CD4-positive, alpha-beta T cell treated with Interleukin-15 for 4 hours (primary cell): ENCODE data around the gene MACROH2A2.

Experiments used
- DNase-seq: peaks from one replicate; pipeline ENCODE4 v3.0.0-alpha.2; 2020; ENCODE audit warnings: low spot score

Gene MACROH2A2

GRCh38 chr10:70160798-70161197, 108.2 kb downstream of the MACROH2A2 start:
- DNase-seq = no peak
